GM12878 (cell line): Measurements from ENCODE around the gene CYYR1. TPM values are rescaled to one million over a fixed set of nuclear protein-coding genes. Genes with fewer than 3 reads are reported as not detected.

Source experiments
- ATAC-seq: fragments of 200-7000 bp; cut with Tn5 transposase; 3 replicates; pipeline ENCODE4 v1.9.1; 2020; ENCODE audit warnings: mild to moderate bottlenecking, moderate library complexity
- BruUV-seq: library from RNA; stranded (reverse); fragments of 400-500 nt; replicated peaks from 2 replicates; lab custom pipeline; 2021; lab: Mats Ljungman, UMichigan
- CTCF ChIA-PET: fragments of 300-600 bp; sonication (Branson Sonifier 250); formaldehyde crosslinking; extraction: SDS; loops from one replicate; lab custom pipeline; 2021; ENCODE audit warnings: inconsistent platforms; lab: Yijun Ruan, JAX
- POLR2A ChIA-PET: fragments of 350-600 bp; formaldehyde crosslinking; extraction: SDS; loops from one replicate; lab custom pipeline; 2021; ENCODE audit warnings: inconsistent platforms; lab: Charles Lee
- RAD21 ChIA-PET: fragments of 300-600 bp; sonication (Branson Sonifier 250); formaldehyde crosslinking; loops from one replicate; lab custom pipeline; 2023; ENCODE audit warnings: antibody characterized with exemption; ENCODE audit not compliant: unreplicated experiment; lab: Charles Lee
- SMC1A ChIA-PET: fragments of 300-600 bp; sonication (Branson Sonifier 250); formaldehyde crosslinking; loops from one replicate; lab custom pipeline; 2023; ENCODE audit not compliant: unreplicated experiment, uncharacterized antibody; lab: Charles Lee
- DNase-seq: peaks from one replicate; pipeline ENCODE4 v3.0.0-alpha.2; 2011; ENCODE audit warnings: low read depth, low spot score
- FAIRE-seq: peaks from 3 replicates; lab custom pipeline; 2011; peaks lifted over from hg19 to GRCh38; lab: Jason Lieb, UNC
- H2AFZ ChIP-seq: 2 replicates; pipeline ENCODE4 v1.6.0; 2011; ENCODE audit warnings: low read depth, low read length, control low read depth; ENCODE audit not compliant: control insufficient read depth
- H3K27ac ChIP-seq: 2 replicates; pipeline ENCODE4 v1.5.1; 2011; ENCODE audit warnings: control low read depth; ENCODE audit not compliant: control insufficient read depth, insufficient read depth
- H3K27me3 ChIP-seq, 2 experiments: replicated peaks in 1 of 2; 2 replicates each; pipeline versions ENCODE4 v1.6.0 to v1.6.1; 2011; ENCODE audit warnings: low read length in 1 of 2; ENCODE audit not compliant: control insufficient read depth in 2 of 2, insufficient read depth in 2 of 2
- H3K36me3 ChIP-seq, 2 experiments: 2 replicates each; pipeline ENCODE4 v1.5.1; 2011; ENCODE audit warnings: low read length in 1 of 2; ENCODE audit not compliant: control insufficient read depth in 2 of 2, insufficient read depth in 2 of 2
- H3K4me1 ChIP-seq: 2 replicates; pipeline ENCODE4 v1.6.1; 2011; ENCODE audit warnings: mild to moderate bottlenecking, low read length, moderate library complexity, mixed read lengths; ENCODE audit not compliant: control insufficient read depth, insufficient read depth
- H3K4me2 ChIP-seq: 2 replicates; pipeline ENCODE4 v1.6.0; 2011; ENCODE audit warnings: control low read depth; ENCODE audit not compliant: control insufficient read depth, insufficient read depth
- H3K4me3 ChIP-seq: fragments of 200-600 bp; sonication (generic); 2 replicates; pipeline ENCODE4 v1.5.1; 2016
- H3K79me2 ChIP-seq: 2 replicates; pipeline ENCODE4 v1.6.0; 2011; ENCODE audit warnings: low read length; ENCODE audit not compliant: control insufficient read depth, insufficient read depth
- H3K9ac ChIP-seq: 2 replicates; pipeline ENCODE4 v1.8.0; 2011; ENCODE audit warnings: low read length, control low read depth, mixed read lengths; ENCODE audit not compliant: control insufficient read depth, insufficient read depth
- H3K9me3 ChIP-seq: replicated peaks from 3 replicates; pipeline ENCODE4 v1.5.1; 2011; ENCODE audit warnings: mild to moderate bottlenecking, low read length; ENCODE audit not compliant: control insufficient read depth, insufficient read depth
- H4K20me1 ChIP-seq: 2 replicates; pipeline ENCODE4 v1.6.0; 2011; ENCODE audit not compliant: control insufficient read depth, insufficient read depth
- BCLAF1 ChIP-seq: fragments of 450-650 bp; IDR thresholded peaks from 2 replicates; pipeline ENCODE4 v1.6.1; 2017; ENCODE audit warnings: antibody characterized with exemption, mild to moderate bottlenecking, moderate library complexity
- EP300 ChIP-seq, 2 experiments: fragments of 150-350 bp in 1 of 2; IDR thresholded peaks; 2 replicates each; pipeline ENCODE4 v1.6.1; 2011 to 2012; ENCODE audit warnings: low read depth in 2 of 2, low read length in 2 of 2, borderline replicate concordance in 1 of 2, improper control_type of control experiment in 1 of 2, inconsistent platforms in 1 of 2; ENCODE audit not compliant: control insufficient read depth in 1 of 2
- ETV6 ChIP-seq, 2 experiments: fragments of 450-650 bp in 1 of 2; IDR thresholded peaks in 1 of 2; conservative IDR thresholded peaks in 1 of 2; 2 replicates each; pipeline ENCODE4 v1.6.1; 2014; ENCODE audit warnings: antibody characterized with exemption in 1 of 2, borderline replicate concordance in 1 of 2, low read depth in 1 of 2, mild to moderate bottlenecking in 1 of 2, moderate library complexity in 1 of 2
- IRF4 ChIP-seq: IDR thresholded peaks from 2 replicates; pipeline ENCODE4 v1.6.1; 2011; ENCODE audit warnings: low read depth, low read length
- MTA2 ChIP-seq: fragments of 450-650 bp; IDR thresholded peaks from 2 replicates; pipeline ENCODE4 v1.6.1; 2016; ENCODE audit warnings: low read depth, mild to moderate bottlenecking, moderate library complexity
- MYC ChIP-seq: IDR thresholded peaks from 2 replicates; pipeline ENCODE4 v1.6.1; 2011; ENCODE audit warnings: mild to moderate bottlenecking, low read length, moderate library complexity, inconsistent platforms; ENCODE audit not compliant: insufficient read depth, insufficient replicate concordance, insufficient read length, severe bottlenecking
- SKIL ChIP-seq: fragments of 450-650 bp; IDR thresholded peaks from 2 replicates; pipeline ENCODE4 v1.6.1; 2017; ENCODE audit warnings: mild to moderate bottlenecking, low read depth, inconsistent platforms; ENCODE audit not compliant: poor library complexity, severe bottlenecking
- ZNF592 ChIP-seq: fragments of 450-650 bp; IDR thresholded peaks from 2 replicates; pipeline ENCODE4 v1.6.1; 2017; ENCODE audit warnings: mild to moderate bottlenecking, moderate library complexity
- WGBS: methylation state at CpG from one replicate; pipeline ENCODE4 v1.1.6; 2016; ENCODE audit warnings: low lambda C conversion rate; ENCODE audit not compliant: insufficient replicate concordance, insufficient coverage; ENCODE audit errors: missing lambda C conversion rate; 5-methylcytosine and 5-hydroxymethylcytosine counted together
- in situ Hi-C: fragments of 300-500 bp; cut with MboI; formaldehyde crosslinking; loops from 9 replicates; pipeline ENCODE4 v1.14.3; 2018; ENCODE audit warnings: mixed read lengths
- intact Hi-C: fragments of 100-400 bp; cut with micrococcal nuclease; formaldehyde crosslinking; loops from one replicate; pipeline ENCODE4 v1.14.2; 2022; ENCODE audit not compliant: unreplicated experiment
- polyA plus RNA-seq, 11 experiments: library from polyadenylated mRNA; depleted of rRNA in 4 of 11; unstranded in 6 of 11; stranded (reverse) in 5 of 11; fragments of >200 nt; fragmentation: Nextera tagmentation in 4 of 11; fragmentation: Illumina TruSeq in 1 of 11; extraction: Ambion mirVana in 4 of 11; extraction: Trizol in 1 of 11; gene quantifications; 1 replicate in 1 of 11; 2 replicates in 10 of 11; pipeline versions ENCODE4 v1.2.1 to v1.2.3, GENCODE V29; 2011 to 2016; ENCODE audit warnings: inconsistent platforms in 2 of 11, missing spikeins in 2 of 11, low read depth in 1 of 11
- total RNA-seq, 4 experiments: library from RNA; depleted of rRNA in 3 of 4; stranded (reverse); fragments of >200 nt in 3 of 4; fragmentation: Illumina TruSeq in 1 of 4; extraction: Trizol in 1 of 4; gene quantifications; 2 replicates each; pipeline versions ENCODE4 v1.2.1 to v1.2.3, GENCODE V29; 2013 to 2021

Gene CYYR1
- total and polyA plus RNA-seq, 10 of the 15 experiments (the other 5 are each of a cell fraction or from before 2014, with no cell fraction given), result 0.11 to 0.13 TPM; not detected in 8

- TF ChIP-seq MYC, result no peak
Observed at GRCh38 chr21:26503414-26503813, 69.7 kb downstream of the CYYR1 start (continued).

- ChIA-PET RAD21 (no interaction called here), CTCF (no interaction called here), SMC1A (no interaction called here), POLR2A (no interaction called here)
- Histone ChIP-seq H3K27ac (no peak overlapping the region), H3K4me3 (no peak overlapping the region), H3K9me3 (no peaks in the 10 kb centered on the region), H3K27me3 (no peaks in the 10 kb centered on the region), H2AFZ (no peak overlapping the region), H3K79me2 (no peaks in the 10 kb centered on the region), H3K9ac (no peak overlapping the region), H3K36me3 (no peaks in the 10 kb centered on the region), H3K4me1 (no peaks in the 10 kb centered on the region), H4K20me1 (no peaks in the 10 kb centered on the region), H3K4me2 (no peak overlapping the region)
- in situ Hi-C loops, result no loop called here
- FAIRE-seq (no peak), ATAC-seq (no peak), DNase-seq (no peak)
- WGBS, result 1% methylated on average over 3 of the region's 3 CpGs
- no TSS peak for BruUV-seq
- intact Hi-C loops, result no loop called here
- TF ChIP-seq MTA2, result no peak
- no peak for TF ChIP-seq ETV6 (conservative IDR thresholded peaks at IDR 0.05 in 1 of 2, IDR thresholded peaks at IDR 0.05 in 1 of 2; ENCODE audit: borderline replicate concordance in 1 of 2, low read depth in 1 of 2)
- TF ChIP-seq ZNF592, result no peak
- no peak for TF ChIP-seq BCLAF1
- no peak for TF ChIP-seq EP300 (IDR thresholded peaks at IDR 0.05; ENCODE audit: borderline replicate concordance in 1 of 2, control insufficient read depth in 1 of 2, low read depth in 2 of 2, low read length in 2 of 2)
- no peak for TF ChIP-seq IRF4
- no peak for TF ChIP-seq SKIL
Observed at GRCh38 chr21:26501495-26502021, 71.5 kb downstream of the CYYR1 start.
